GM19455 (cell line): ENCODE data around the gene PSMB7.

ENCODE experiments used
- ATAC-seq: cut with Tn5 transposase; IDR thresholded peaks from one replicate; pipeline ENCODE4 v1.9.1; 2021; ENCODE audit not compliant: unreplicated experiment

PSMB7 gene

GRCh38 chr9:124358631-124359030, 56.6 kb downstream of the PSMB7 start:
- ATAC-seq, result no peak

- ATAC-seq, result no peak
Observed at GRCh38 chr9:124357721-124358361, 57.4 kb downstream of the PSMB7 start.

- ATAC-seq, result no peak
Observed at GRCh38 chr9:124356745-124357390, 58.4 kb downstream of the PSMB7 start.

GRCh38 chr9:124355941-124356744, 59.1 kb downstream of the PSMB7 start:
- no peak for ATAC-seq

- ATAC-seq, result no peak
Observed at GRCh38 chr9:124355039-124355940, 60.0 kb downstream of the PSMB7 start.

GRCh38 chr9:124354346-124355038, 60.8 kb downstream of the PSMB7 start:
- no peak for ATAC-seq

- ATAC-seq, result no peak
Observed at GRCh38 chr9:124353811-124354274, 61.4 kb downstream of the PSMB7 start.

- ATAC-seq, result no peak
Observed at GRCh38 chr9:124353166-124353768, 62.0 kb downstream of the PSMB7 start.

GRCh38 chr9:124352616-124353015, 62.6 kb downstream of the PSMB7 start:
- no peak for ATAC-seq

GRCh38 chr9:124351672-124352468, 63.4 kb downstream of the PSMB7 start:
- no peak for ATAC-seq

- no peak for ATAC-seq
Observed at GRCh38 chr9:124350494-124351263, 64.6 kb downstream of the PSMB7 start.

- ATAC-seq, result no peak
Observed at GRCh38 chr9:124349675-124350493, 65.4 kb downstream of the PSMB7 start.

GRCh38 chr9:124349267-124349666, 66.0 kb downstream of the PSMB7 start:
- no peak for ATAC-seq

GRCh38 chr9:124348831-124349230, 66.4 kb downstream of the PSMB7 start:
- no peak for ATAC-seq

GRCh38 chr9:124348363-124348762, 66.9 kb downstream of the PSMB7 start:
- no peak for ATAC-seq

GRCh38 chr9:124347968-124348358, 67.3 kb downstream of the PSMB7 start:
- no peak for ATAC-seq

GRCh38 chr9:124347206-124347967, 67.9 kb downstream of the PSMB7 start:
- no peak for ATAC-seq
